BE2C (cell line): ENCODE results near the gene TTC34.

Experiments used
- DNase-seq: peaks from one replicate; pipeline ENCODE4 v3.0.0-alpha.2; 2020
- H3K27me3 ChIP-seq: fragments of 250-450 bp; sonication (Bioruptor Pico); 2 replicates; pipeline ENCODE4 v1.5.1; 2020; ENCODE audit warnings: mild to moderate bottlenecking
- H3K36me3 ChIP-seq: fragments of 250-450 bp; sonication (Bioruptor Pico); 2 replicates; pipeline ENCODE4 v1.5.1; 2020; ENCODE audit warnings: mild to moderate bottlenecking
- H3K4me1 ChIP-seq: fragments of 250-450 bp; sonication (Bioruptor Pico); 2 replicates; pipeline ENCODE4 v1.5.1; 2020
- H3K4me3 ChIP-seq: 2 replicates; pipeline ENCODE4 v1.5.1; 2011; ENCODE audit warnings: low read depth, low read length
- H3K9me3 ChIP-seq: fragments of 250-450 bp; sonication (Bioruptor Pico); 2 replicates; pipeline ENCODE4 v1.5.1; 2020
- TF ChIP-seq, protein P1 (sequence below): IDR thresholded peaks from 2 replicates; pipeline ENCODE4 v1.5.1; 2012; ENCODE audit warnings: mild to moderate bottlenecking, low read depth, low read length

Gene TTC34

DNA sequence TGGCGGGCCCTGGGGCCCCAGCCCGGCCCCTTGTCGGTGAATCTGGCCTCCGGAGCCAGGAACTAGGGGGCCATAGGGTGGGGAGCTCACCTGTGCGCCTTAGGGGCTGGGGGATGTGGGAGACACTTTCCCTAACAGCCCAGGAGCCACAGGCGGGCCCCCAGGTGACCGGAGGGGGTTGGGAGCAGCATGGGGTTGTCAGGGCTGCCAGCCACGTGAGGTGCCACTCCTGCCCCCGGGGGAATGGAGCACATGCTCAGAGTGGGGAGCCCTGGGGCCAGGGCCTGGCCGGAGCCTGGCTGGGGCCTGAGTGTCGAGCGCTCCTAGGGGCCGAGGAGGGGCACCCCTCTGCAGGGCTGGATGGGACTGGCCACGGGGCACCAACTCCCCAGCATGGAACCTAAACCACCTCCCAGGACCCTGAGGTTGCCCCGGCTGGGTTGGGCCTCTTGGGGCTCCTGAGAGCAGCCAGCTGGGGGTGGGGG, 195.1 kb downstream of the TTC34 start:
- no peaks in the 10 kb centered on the region for H3K36me3 ChIP-seq
- DNase-seq: no peak
- H3K4me3 ChIP-seq: no peak overlapping the region
- H3K9me3 ChIP-seq: no peaks in the 10 kb centered on the region
- no peaks in the 10 kb centered on the region for H3K27me3 ChIP-seq
- H3K4me1 ChIP-seq: no peaks in the 10 kb centered on the region
- TF ChIP-seq, protein P1, sequence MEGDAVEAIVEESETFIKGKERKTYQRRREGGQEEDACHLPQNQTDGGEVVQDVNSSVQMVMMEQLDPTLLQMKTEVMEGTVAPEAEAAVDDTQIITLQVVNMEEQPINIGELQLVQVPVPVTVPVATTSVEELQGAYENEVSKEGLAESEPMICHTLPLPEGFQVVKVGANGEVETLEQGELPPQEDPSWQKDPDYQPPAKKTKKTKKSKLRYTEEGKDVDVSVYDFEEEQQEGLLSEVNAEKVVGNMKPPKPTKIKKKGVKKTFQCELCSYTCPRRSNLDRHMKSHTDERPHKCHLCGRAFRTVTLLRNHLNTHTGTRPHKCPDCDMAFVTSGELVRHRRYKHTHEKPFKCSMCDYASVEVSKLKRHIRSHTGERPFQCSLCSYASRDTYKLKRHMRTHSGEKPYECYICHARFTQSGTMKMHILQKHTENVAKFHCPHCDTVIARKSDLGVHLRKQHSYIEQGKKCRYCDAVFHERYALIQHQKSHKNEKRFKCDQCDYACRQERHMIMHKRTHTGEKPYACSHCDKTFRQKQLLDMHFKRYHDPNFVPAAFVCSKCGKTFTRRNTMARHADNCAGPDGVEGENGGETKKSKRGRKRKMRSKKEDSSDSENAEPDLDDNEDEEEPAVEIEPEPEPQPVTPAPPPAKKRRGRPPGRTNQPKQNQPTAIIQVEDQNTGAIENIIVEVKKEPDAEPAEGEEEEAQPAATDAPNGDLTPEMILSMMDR: no peak

DNA sequence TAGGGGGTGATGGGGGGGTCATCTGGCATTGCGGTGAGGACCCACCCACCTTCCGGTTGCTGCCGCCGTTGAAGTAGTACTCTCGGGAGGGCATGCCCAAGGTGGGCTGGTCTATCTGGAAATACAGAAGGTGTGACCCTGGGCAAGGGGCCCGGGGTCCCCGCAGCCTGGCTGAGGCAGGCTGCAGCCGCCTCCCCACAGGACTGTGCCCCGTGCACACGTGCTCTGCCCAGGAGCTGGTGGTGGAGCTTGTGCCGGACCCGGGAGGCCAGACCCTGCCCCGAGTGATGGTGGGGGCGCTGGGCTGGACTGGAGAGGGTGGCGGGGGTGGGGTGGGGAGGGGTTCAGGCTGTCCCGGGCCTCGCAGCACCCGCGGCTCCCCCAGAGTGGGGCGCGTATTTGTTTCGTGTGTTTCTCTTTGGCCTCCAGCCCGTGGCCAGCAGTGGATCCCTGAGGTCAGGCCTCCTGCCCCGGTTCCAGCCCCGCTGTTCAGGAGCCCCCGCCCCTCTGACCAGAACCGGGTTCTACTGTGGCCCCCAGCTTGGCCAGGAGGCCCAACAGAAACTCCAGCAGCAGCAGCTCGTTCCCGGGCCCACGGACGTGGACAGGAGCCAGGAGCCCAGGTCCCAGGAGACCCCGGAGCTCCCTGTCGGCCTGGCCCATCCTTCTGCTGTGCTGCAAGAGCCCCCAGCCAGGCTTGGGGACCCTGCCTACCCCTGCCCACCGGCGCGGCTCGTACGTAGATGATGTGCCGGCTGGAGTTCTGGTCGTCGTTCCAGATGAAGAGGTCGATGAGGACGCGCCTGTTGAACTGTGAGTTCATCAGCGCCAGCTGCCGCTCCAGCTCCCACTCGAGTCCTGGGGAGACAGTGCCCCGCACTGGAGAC, 195.7 kb downstream of the TTC34 start:
- Histone ChIP-seq H3K9me3 (no peaks in the 10 kb centered on the region), H3K27me3 (no peaks in the 10 kb centered on the region), H3K4me3 (no peak overlapping the region), H3K36me3 (no peaks in the 10 kb centered on the region), H3K4me1 (no peaks in the 10 kb centered on the region)
- DNase-seq: no peak
- TF ChIP-seq, protein P1: no peak

DNA sequence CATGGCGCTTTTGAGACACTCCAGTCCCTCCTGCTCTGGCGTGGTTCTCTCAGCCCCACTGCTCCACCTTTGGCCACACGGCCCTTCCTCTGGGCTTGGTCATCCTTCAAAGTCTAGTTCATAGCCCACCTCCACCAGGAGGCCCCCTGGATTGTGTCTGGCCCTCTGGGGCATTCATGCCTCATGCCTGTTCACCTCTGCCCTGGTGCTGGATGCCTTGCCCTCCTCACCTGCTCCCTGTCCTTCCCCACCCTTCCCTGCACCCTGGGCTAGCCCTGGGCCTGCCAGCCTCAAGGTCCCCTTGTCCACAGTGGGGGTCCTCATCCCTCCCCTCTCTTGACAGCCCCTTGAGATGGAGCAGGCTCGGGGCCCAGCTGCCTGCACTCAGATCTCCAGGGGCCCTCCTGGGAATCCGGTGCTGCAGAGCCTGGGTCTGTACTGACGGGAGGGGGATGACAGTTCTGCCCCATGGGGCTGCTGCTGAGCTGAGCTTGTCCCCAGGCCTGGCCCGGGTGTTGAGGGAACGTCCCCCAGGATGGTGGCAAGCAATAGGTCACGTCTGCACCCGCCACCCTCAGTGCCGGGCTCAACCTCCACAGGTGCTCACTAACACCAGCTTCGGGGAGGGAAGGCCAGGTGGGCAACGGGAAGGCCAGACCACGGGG, 196.5 kb downstream of the TTC34 start:
- Histone ChIP-seq H3K4me1 (no peaks in the 10 kb centered on the region), H3K36me3 (no peaks in the 10 kb centered on the region), H3K27me3 (no peaks in the 10 kb centered on the region), H3K9me3 (no peaks in the 10 kb centered on the region), H3K4me3 (no peak overlapping the region)
- TF ChIP-seq, protein P1: no peak
- no peak for DNase-seq

DNA sequence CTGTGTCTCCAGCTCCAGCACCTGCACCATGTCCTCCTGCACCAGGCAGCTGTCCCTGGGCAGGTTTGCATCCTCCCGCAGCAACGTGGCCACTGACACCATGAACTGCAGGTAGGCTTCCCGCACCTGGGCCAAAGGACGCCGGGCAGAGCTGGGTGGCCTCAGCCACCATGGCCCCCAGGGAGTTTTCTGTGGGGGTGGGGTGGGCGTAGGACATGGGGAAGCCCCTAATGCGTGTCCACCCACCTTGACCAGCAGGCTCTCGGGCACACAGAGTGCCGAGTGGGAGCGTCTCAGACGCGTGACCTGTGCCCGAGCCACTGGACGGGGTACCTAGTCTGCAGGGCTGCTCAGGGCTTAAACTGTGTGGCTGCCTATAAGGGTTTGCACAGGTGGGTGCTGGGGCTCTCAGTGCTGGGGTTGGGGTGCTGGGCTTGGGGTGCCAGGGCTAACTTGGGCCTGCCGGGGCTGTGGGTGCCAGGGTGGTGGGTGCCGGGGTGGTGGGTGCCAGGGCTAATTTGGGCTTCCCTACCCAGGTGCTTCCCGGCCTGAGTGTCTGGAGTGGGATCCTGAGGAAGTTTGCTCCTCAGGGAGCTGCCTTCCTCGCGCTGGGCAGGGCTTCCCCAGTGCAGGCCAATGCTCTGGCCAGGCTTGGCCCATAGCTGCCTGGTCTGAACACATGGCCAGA, 197.2 kb downstream of the TTC34 start:
- Histone ChIP-seq H3K27me3 (no peaks in the 10 kb centered on the region), H3K4me1 (no peaks in the 10 kb centered on the region), H3K9me3 (no peaks in the 10 kb centered on the region), H3K36me3 (no peaks in the 10 kb centered on the region), H3K4me3 (no peak overlapping the region)
- no peak for DNase-seq
- TF ChIP-seq, protein P1: no peak

DNA sequence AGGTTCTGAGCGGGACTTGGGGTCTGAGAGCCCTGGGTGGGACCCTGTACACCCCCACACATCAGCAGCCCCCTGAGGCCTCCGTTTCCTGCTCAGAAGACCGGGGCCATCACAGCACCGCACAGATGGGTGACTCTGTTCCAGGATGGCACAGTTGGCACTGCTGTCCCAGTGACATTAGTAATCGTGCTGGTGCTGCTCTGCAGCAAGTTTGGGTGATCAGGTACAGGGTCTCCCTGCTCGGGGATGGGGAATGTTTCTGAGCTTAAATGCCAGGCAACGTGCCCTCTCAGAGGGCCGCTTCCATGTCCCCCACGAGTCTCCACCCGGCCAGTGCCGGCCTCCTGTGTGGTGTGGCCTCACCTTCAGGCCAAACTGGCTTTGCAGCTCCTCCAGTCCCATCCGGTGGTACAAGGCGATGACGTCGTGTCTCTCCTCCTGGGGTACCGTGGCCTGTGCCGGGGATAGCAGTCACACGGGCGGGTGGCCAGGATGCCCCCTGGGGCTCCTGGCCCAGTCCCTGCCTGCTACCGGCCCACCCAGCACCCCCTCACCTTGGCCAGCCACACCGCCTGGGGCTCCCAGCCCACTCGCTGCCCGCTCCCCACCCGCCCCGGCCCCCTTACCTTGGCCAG, 197.9 kb downstream of the TTC34 start:
- Histone ChIP-seq H3K27me3 (no peaks in the 10 kb centered on the region), H3K9me3 (no peaks in the 10 kb centered on the region), H3K4me1 (no peaks in the 10 kb centered on the region), H3K4me3 (no peak overlapping the region), H3K36me3 (no peaks in the 10 kb centered on the region)
- no peak for DNase-seq
- TF ChIP-seq, protein P1: no peak
